Immature natural killer cell (primary cell): ENCODE data around the gene ATP6V1G3. TPM values are rescaled to one million over a fixed set of nuclear protein-coding genes. Genes with fewer than 3 reads are reported as not detected.

Source experiments
- DNase-seq, 3 donors: peaks; one replicate each; pipeline ENCODE4 v3.0.0; 2022; ENCODE audit warnings: mixed read lengths in 1 of 3
- H3K27ac Mint-ChIP-seq, 6 donors: one replicate each; pipeline ENCODE4 v1.8.0; 2020; ENCODE audit warnings: mixed read lengths in 6 of 6, mild to moderate bottlenecking in 5 of 6, inconsistent platforms in 4 of 6, moderate library complexity in 3 of 6
- H3K27me3 Mint-ChIP-seq, 3 donors: one replicate each; pipeline ENCODE4 v1.8.0; 2020 to 2021; ENCODE audit warnings: low read depth in 3 of 3, mild to moderate bottlenecking in 3 of 3, mixed read lengths in 3 of 3, moderate library complexity in 3 of 3, inconsistent platforms in 1 of 3
- H3K36me3 Mint-ChIP-seq, 3 donors: one replicate each; pipeline ENCODE4 v1.8.0; 2020; ENCODE audit warnings: mixed read lengths in 3 of 3, inconsistent platforms in 2 of 3, mild to moderate bottlenecking in 2 of 3
- H3K4me1 Mint-ChIP-seq, 2 donors: one replicate each; pipeline ENCODE4 v1.8.0; 2020; ENCODE audit warnings: inconsistent platforms in 2 of 2, mild to moderate bottlenecking in 2 of 2, mixed read lengths in 2 of 2, moderate library complexity in 1 of 2
- H3K4me3 Mint-ChIP-seq, 5 donors: one replicate each; pipeline ENCODE4 v1.8.0; 2020; ENCODE audit warnings: mild to moderate bottlenecking in 5 of 5, mixed read lengths in 5 of 5, inconsistent platforms in 3 of 5, moderate library complexity in 3 of 5
- H3K9me3 Mint-ChIP-seq, 6 donors: one replicate each; pipeline ENCODE4 v1.8.0; 2020; ENCODE audit warnings: mild to moderate bottlenecking in 6 of 6, mixed read lengths in 6 of 6, inconsistent platforms in 4 of 6, moderate library complexity in 3 of 6
- polyA plus RNA-seq, 3 donors: library from polyadenylated mRNA; unstranded; fragments of 300-500 nt; fragmentation: Illumina TruSeq; gene quantifications; one replicate each; pipeline ENCODE4 v1.2.3, GENCODE V29; 2021

Gene ATP6V1G3
- polyA plus RNA-seq, 3 donors from 2014 or later: not detected

DNA sequence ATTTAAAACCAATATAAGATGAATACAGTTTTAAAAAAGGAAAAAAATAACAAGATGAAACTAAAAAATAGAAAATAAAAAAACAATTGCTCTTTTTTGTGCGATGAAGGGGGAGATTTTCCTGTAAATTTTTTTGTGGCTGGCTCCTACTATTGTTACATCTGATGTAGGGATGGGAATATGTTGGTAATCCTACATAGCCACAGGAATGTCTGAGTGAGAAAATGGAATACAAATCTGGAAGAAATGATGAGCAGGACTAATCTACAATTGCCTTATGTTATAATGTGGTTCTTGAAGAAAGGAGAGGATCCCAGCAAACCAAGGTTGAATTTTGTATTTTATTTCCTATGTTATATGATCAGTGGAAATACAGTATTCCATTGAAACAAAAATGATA, 40.9 kb downstream of the ATP6V1G3 start:
- Mint-ChIP-seq H3K4me3 (no peak overlapping the region), H3K9me3 (peaks cover 0 to 9% (median 5%) of the 10 kb centered on the region in 6 donors), H3K36me3 (peaks cover 0 to 20% (median 9%) of the 10 kb centered on the region in 3 donors), H3K27me3 (peaks cover 0 to 3% (median 0%) of the 10 kb centered on the region in 3 donors), H3K27ac (no peak overlapping the region), H3K4me1 (peaks cover 27 to 50% of the 10 kb centered on the region in 2 donors)
- no peak for DNase-seq

- peaks cover 0 to 20% (median 9%) of the 10 kb centered on the region in 3 donors for H3K36me3 Mint-ChIP-seq
- peaks cover 0 to 7% (median 4%) of the 10 kb centered on the region in 6 donors for H3K9me3 Mint-ChIP-seq
- no peak overlapping the region for H3K27ac Mint-ChIP-seq
- no peak overlapping the region for H3K4me3 Mint-ChIP-seq
- no peak for DNase-seq
- H3K4me1 Mint-ChIP-seq: peaks cover 27 to 50% of the 10 kb centered on the region in 2 donors
- peaks cover 0 to 3% (median 0%) of the 10 kb centered on the region in 3 donors for H3K27me3 Mint-ChIP-seq
These were observed 41.6 kb downstream of the ATP6V1G3 start for GRCh38 chr1:198498881-198499280.

- H3K27ac Mint-ChIP-seq: no peak overlapping the region
- peaks cover 0 to 13% (median 9%) of the 10 kb centered on the region in 3 donors for H3K36me3 Mint-ChIP-seq
- H3K4me3 Mint-ChIP-seq: no peak overlapping the region
- peaks cover 27 to 45% of the 10 kb centered on the region in 2 donors for H3K4me1 Mint-ChIP-seq
- no peak for DNase-seq
- H3K9me3 Mint-ChIP-seq: peaks cover 0 to under 1% (median 0%) of the 10 kb centered on the region in 6 donors
- peaks cover 0 to 3% (median 0%) of the 10 kb centered on the region in 3 donors for H3K27me3 Mint-ChIP-seq
These were observed 42.4 kb downstream of the ATP6V1G3 start for GRCh38 chr1:198498103-198498385.

DNA sequence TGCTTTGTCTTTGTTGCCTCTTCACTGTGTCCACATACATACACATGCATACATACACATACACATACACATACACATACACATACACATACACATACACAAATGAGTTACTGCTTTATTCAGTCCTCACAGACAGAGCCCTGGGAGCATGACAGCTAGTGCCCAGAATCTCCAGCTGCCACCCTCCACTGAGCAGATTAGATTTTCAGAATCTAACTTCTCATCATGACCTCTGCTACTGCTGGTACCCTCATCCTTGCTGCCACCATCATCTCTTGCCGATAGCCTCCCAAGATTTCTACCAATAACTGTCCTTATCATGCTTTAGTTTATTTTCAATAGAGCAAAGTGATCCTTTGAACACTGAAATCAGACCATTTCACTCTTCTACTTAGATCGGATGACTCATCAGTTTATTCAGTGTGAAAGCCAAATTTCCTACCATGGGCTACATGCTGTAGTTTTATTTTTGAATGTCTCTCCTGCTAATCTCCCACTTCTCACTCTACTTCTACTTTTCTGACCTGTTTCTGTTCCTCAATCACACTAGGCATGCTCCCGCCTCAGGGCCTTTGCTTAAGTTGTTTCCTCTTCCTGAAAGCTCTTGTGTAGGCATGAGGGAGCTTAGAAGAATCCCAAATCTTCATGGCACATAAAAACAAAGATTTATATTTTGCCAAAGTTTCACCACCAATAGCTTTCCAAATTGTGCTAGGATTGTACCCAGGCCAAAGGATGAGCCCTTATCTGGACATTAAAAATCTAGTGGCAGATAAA, 43.0 kb downstream of the ATP6V1G3 start:
- H3K27ac Mint-ChIP-seq: peak overlapping the region in 1 of 6 donors; percentile 73
- no peak for DNase-seq
- H3K4me3 Mint-ChIP-seq: peak overlapping the region in 3 of 5 donors; percentile 15 to 30 (median 28)
- peaks cover 26 to 40% of the 10 kb centered on the region in 2 donors for H3K4me1 Mint-ChIP-seq
- peaks cover 0 to 11% (median 9%) of the 10 kb centered on the region in 3 donors for H3K36me3 Mint-ChIP-seq
- no peaks in the 10 kb centered on the region for H3K9me3 Mint-ChIP-seq
- peaks cover 0 to 3% (median 0%) of the 10 kb centered on the region in 3 donors for H3K27me3 Mint-ChIP-seq

DNA sequence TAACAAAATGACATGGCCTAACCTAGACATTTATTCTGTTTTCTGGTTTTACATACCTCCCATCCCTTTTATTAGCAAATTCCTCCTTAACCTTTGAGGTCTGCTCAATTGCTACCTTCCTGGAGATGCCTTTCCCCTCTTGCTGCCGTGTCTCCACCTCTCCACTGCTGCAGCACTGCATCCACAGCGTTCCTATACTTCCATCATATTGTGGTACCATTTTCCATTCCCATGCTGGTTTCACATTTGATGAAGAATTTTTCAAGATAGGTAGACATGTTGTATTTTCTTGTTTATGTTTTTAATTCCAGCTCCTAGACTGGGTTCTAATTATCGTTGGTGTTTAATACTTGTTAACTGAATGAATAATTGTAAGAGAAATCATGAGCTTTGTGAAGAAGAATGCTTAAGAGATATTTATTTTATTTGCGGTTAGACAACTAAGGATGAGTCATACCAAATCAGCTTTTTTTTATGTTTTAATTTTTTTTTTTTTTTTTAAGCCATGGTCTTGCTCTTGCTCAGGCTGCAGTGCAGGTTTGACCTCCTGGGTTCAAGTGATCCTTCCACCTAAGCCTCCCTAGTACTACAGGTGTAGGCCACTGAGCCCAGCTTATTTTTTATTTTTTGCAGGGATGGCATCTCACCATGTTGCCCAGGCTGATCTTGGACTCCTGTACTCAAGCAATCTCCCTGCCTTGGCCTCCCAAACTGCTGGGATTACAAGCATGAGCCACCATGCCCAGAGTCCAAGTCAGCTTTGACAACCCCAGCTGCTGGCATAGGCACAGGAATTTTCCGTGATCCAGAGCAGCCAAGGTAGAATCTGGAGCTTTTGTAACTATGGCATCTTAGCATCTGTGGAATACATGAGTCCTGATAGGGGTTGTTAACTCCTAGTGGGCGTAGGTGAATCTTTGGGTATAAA, 44.0 kb downstream of the ATP6V1G3 start:
- peak overlapping the region in 1 of 6 donors; percentile 33 for H3K27ac Mint-ChIP-seq

DNA sequence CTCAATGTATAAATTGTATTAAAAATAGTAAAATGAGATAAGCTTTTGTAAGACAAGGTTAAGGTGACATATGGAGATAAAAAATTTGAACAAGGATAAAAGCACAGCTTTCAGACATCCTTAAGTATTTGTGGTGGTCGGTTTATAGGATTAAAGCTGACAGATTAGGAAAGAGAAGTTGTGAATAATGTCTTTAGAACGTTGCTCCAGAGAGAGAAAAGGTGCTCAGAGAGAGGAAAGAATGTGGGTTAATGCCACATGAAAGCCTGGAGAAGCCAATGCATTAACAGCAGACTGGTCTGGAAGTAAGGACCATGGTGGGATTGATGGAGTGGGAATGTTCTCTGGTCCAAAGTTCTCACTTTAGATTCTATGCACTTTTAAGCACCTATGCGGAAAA, 44.8 kb downstream of the ATP6V1G3 start:
- no peaks in the 10 kb centered on the region for H3K9me3 Mint-ChIP-seq

More for the DNA sequence above, 44.0 kb downstream of the ATP6V1G3 start:
- H3K27me3 Mint-ChIP-seq: peaks cover 0 to 3% (median 0%) of the 10 kb centered on the region in 3 donors
- no peak for DNase-seq
- H3K4me3 Mint-ChIP-seq: no peak overlapping the region
- peaks cover 18 to 29% of the 10 kb centered on the region in 2 donors for H3K4me1 Mint-ChIP-seq
- H3K36me3 Mint-ChIP-seq: peaks cover 0 to 9% (median 8%) of the 10 kb centered on the region in 3 donors
- H3K9me3 Mint-ChIP-seq: no peaks in the 10 kb centered on the region

DNA sequence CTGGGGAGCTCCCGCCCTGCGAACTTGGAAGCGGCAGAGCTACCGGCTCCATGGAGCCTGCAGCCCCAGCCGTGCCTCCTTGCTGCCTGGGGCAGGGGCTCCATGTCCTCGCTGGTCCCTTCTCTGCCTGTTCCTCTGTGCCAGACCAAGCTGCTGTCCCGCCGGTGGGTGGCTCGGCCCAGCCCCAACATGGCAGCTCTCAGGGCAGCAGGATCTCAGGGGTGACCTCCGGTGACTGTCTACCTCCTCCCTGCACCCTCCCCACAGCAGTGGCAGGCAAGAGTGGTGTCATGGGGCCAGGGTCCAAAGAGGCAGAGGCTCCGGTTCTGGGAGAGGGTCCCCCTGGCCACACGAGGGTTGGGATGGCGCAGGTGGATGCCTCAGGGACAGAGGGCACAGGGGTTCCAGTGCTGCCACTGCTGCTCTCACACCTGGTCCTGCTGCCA, 45.8 kb downstream of the ATP6V1G3 start:
- Mint-ChIP-seq H3K9me3 (no peaks in the 10 kb centered on the region), H3K36me3 (peaks cover 0 to 18% (median 5%) of the 10 kb centered on the region in 3 donors), H3K4me3 (no peak overlapping the region), H3K27me3 (peaks cover 0 to 3% (median 0%) of the 10 kb centered on the region in 3 donors), H3K27ac (no peak overlapping the region), H3K4me1 (peaks cover 15 to 18% of the 10 kb centered on the region in 2 donors)
- DNase-seq: no peak

More for the DNA sequence above, 44.8 kb downstream of the ATP6V1G3 start:
- peaks cover 18 to 21% of the 10 kb centered on the region in 2 donors for H3K4me1 Mint-ChIP-seq
- H3K27ac Mint-ChIP-seq: no peak overlapping the region
- peaks cover 0 to 3% (median 0%) of the 10 kb centered on the region in 3 donors for H3K27me3 Mint-ChIP-seq
- H3K4me3 Mint-ChIP-seq: no peak overlapping the region
- peaks cover 0 to 11% (median 9%) of the 10 kb centered on the region in 3 donors for H3K36me3 Mint-ChIP-seq
- DNase-seq: no peak

DNA sequence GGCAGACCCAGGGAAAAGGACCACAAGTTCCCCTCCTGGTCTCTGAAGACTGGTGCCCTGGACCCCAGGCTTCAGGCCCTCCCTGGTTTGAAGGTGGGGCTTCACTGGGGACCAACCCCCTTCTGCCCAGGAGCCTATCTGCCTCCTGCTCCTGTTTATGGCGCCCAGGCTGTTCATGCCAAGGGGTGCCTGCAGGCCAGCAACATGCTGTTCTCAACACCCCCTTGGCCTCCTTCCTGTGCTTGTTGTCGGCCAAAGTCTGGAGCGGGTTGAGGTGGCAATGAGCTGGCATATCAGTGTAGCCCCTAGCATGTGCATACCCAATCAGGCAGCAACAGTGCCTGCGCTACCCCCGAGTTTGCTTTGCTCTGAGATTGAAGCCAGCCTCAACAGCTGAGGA, 46.3 kb downstream of the ATP6V1G3 start:
- Mint-ChIP-seq H3K36me3 (peaks cover 0 to 18% (median 4%) of the 10 kb centered on the region in 3 donors), H3K27ac (no peak overlapping the region), H3K4me1 (peaks cover 15 to 18% of the 10 kb centered on the region in 2 donors), H3K9me3 (no peaks in the 10 kb centered on the region), H3K27me3 (peaks cover 0 to 3% (median 0%) of the 10 kb centered on the region in 3 donors), H3K4me3 (no peak overlapping the region)
- DNase-seq: no peak

DNA sequence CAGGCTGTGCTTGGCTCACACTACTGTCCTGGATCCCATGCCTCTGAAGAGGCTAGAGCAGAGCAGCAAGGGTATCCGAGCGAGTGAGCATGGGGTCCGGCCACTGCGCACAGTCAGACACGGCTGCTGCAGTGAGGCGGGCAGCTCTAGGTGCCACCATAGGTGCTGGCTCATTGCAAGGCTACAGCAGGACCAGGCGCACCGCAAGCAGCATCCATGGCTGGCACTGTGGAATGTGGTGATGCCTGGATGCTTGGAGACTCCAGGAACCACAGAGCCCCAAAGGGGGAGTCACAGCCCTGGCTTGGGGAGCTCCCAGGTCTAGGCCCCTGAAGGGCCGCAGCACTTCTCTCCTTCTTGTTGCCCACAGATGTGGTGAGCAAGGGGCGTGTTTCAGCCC, 47.2 kb downstream of the ATP6V1G3 start:
- Mint-ChIP-seq H3K27ac (no peak overlapping the region), H3K36me3 (peaks cover 0 to 18% (median 4%) of the 10 kb centered on the region in 3 donors), H3K27me3 (no peaks in the 10 kb centered on the region), H3K4me3 (no peak overlapping the region), H3K9me3 (no peaks in the 10 kb centered on the region), H3K4me1 (peaks cover 12 to 14% of the 10 kb centered on the region in 2 donors)
- DNase-seq: no peak

GRCh38 chr1:198492872-198493271, 47.6 kb downstream of the ATP6V1G3 start:
- Mint-ChIP-seq H3K4me1 (peaks cover 7 to 9% of the 10 kb centered on the region in 2 donors), H3K27me3 (no peaks in the 10 kb centered on the region), H3K36me3 (peaks cover 0 to 18% (median 4%) of the 10 kb centered on the region in 3 donors), H3K27ac (no peak overlapping the region), H3K9me3 (no peaks in the 10 kb centered on the region), H3K4me3 (no peak overlapping the region)
- DNase-seq: no peak

DNA sequence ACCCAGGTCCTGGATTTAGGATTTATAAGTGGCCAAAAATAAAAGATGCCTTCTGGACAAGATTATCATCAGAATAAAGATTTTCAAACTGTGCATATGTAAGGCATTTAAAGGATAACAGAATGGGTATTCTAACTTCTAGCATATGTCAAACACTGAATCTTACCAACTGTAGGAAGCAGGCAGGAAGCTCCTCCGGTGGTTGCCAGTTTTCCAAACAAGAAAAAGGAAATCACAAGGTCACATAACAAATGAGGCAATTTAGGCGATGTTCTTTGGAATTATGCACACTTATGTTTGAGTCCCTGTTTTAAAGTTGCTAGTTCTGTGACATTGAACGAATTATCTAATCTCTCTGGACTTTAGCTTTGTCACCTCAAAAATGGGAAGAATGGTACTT, 48.9 kb downstream of the ATP6V1G3 start:
- Mint-ChIP-seq H3K4me1 (no peaks in the 10 kb centered on the region), H3K27me3 (no peaks in the 10 kb centered on the region), H3K4me3 (no peak overlapping the region), H3K9me3 (no peaks in the 10 kb centered on the region), H3K27ac (peak overlapping the region in 1 of 6 donors; percentile 2), H3K36me3 (peaks cover 4 to 21% (median 8%) of the 10 kb centered on the region in 3 donors)
- no peak for DNase-seq

DNA sequence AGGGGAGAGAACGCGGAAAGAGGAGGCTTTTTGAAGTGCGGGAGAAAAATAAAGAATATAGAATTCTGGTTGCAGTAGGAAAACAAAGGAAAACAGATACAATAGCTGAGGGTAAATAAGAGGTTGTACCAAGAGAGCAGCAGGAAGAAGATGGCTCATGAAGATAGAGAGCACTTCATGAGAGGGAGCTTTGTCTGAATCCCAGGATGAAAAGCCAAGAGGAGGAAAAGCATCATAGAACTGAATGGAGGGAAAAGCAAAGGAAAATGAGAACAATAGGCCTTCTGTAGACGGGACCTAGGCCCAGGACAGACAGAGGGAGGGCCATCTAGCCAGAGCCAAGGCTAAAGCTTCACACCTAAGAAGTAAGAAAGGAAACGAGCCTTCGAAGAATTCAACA, 49.5 kb downstream of the ATP6V1G3 start:
- Mint-ChIP-seq H3K4me3 (no peak overlapping the region), H3K27ac (no peak overlapping the region), H3K36me3 (peaks cover 4 to 21% (median 8%) of the 10 kb centered on the region in 3 donors), H3K4me1 (no peaks in the 10 kb centered on the region), H3K27me3 (no peaks in the 10 kb centered on the region), H3K9me3 (no peaks in the 10 kb centered on the region)
- no peak for DNase-seq

- no peaks in the 10 kb centered on the region for H3K27me3 Mint-ChIP-seq
- no peak for DNase-seq
- peak overlapping the region in 2 of 6 donors; percentile 4 to 19 for H3K27ac Mint-ChIP-seq
- H3K4me3 Mint-ChIP-seq: no peak overlapping the region
- H3K36me3 Mint-ChIP-seq: peaks cover 3 to 16% (median 11%) of the 10 kb centered on the region in 3 donors
- H3K4me1 Mint-ChIP-seq: no peaks in the 10 kb centered on the region
- H3K9me3 Mint-ChIP-seq: no peaks in the 10 kb centered on the region
These were observed 50.3 kb downstream of the ATP6V1G3 start for GRCh38 chr1:198490224-198490623.
